ENCODE measurements around the gene SS18L1. TPM values are rescaled to one million over a fixed set of nuclear protein-coding genes. Genes with fewer than 3 reads are reported as not detected.

SS18L1 gene
- total RNA-seq, 1 donor from 2014 or later = 8.7 TPM

DNA sequence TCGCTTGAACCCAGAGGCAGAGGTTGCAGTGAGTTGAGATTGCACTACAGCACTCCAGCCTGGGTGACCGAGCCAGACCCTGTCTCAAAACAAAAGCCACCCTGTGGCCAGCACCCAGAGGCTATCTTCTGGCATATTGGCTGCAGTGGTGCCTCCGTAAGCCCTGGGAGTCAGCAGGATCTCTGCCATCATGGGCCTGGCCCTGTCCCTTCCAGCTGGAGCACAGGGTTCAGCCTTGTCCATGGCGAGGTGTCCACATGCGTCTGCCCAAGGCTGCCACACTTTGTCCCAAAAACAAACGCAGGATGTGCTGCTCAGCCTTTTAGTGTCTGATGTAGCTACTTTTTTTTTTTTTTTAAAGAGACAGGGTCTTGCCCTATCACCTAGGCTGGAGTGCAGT, 23.9 kb downstream of the SS18L1 start:
- TF ChIP-seq, protein P1, sequence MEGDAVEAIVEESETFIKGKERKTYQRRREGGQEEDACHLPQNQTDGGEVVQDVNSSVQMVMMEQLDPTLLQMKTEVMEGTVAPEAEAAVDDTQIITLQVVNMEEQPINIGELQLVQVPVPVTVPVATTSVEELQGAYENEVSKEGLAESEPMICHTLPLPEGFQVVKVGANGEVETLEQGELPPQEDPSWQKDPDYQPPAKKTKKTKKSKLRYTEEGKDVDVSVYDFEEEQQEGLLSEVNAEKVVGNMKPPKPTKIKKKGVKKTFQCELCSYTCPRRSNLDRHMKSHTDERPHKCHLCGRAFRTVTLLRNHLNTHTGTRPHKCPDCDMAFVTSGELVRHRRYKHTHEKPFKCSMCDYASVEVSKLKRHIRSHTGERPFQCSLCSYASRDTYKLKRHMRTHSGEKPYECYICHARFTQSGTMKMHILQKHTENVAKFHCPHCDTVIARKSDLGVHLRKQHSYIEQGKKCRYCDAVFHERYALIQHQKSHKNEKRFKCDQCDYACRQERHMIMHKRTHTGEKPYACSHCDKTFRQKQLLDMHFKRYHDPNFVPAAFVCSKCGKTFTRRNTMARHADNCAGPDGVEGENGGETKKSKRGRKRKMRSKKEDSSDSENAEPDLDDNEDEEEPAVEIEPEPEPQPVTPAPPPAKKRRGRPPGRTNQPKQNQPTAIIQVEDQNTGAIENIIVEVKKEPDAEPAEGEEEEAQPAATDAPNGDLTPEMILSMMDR (IDR thresholded peaks at IDR 0.05; ENCODE audit: insufficient read depth, low read length, severe bottlenecking) = no peak
- no peak for DNase-seq (ENCODE audit: low read depth)
- H3K4me3 ChIP-seq (ENCODE audit: low read depth, low read length) = no peak overlapping the region
- FAIRE-seq = no peak
- H3K36me3 ChIP-seq (ENCODE audit: control insufficient read depth, insufficient read depth, low read length) = peaks cover 33% of the 10 kb centered on the region
- no peaks in the 10 kb centered on the region for H3K27me3 ChIP-seq (ENCODE audit: control insufficient read depth, insufficient read depth, low read length)

DNA sequence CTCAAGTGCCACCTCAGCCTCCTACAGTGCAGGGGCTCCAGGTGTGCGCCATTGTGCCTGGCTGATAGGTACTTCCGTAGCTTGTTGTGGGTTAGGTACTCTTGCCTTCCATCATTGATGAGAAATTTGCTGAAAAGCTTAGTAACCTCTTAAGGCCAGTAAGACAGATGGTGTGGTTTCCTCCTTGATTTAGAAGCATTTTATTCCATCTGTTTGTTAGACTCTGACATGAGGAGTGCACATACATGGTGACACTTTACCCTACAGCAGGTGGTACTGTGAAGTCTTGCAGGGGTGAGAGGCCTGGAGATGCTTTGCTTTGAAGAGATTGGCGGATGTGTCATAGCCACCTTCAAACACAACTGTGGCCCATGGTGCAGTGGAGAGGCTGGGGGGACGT, 24.5 kb downstream of the SS18L1 start:
- H3K4me3 ChIP-seq (ENCODE audit: low read depth, low read length) = no peak overlapping the region
- FAIRE-seq (no peak), DNase-seq (ENCODE audit: low read depth) (no peak)
- TF ChIP-seq, protein P1 (IDR thresholded peaks at IDR 0.05; ENCODE audit: insufficient read depth, low read length, severe bottlenecking) = no peak
- no peaks in the 10 kb centered on the region for H3K27me3 ChIP-seq (ENCODE audit: control insufficient read depth, insufficient read depth, low read length)
- peaks cover 29% of the 10 kb centered on the region for H3K36me3 ChIP-seq (ENCODE audit: control insufficient read depth, insufficient read depth, low read length)

DNA sequence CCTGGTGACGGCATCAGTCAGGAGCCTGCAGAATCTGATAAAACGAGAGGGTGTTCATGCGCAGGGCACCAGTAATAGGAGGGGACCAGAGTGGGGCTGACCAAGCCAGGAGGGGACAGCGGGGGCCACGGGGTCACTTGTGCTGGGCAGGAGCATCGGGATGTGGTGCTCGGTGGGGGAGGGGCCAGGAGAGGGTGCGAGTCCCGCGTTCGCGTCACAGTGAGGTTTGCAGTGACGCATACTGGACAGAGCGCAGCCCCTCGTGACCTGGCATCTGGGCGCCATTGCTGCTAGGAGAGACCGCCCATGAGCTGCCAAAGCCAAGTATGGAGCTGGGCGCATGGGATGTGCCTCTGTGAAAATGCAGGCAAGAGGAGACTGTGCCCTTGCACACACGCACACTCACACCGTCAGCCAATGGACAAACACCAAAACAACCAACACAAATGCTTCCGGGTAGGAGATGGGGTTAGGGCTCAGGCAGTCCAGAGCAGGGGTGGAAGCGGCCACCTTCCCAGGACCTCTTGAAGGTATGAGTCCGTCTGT, 25.4 kb downstream of the SS18L1 start:
- Histone ChIP-seq H3K27me3 (ENCODE audit: control insufficient read depth, insufficient read depth, low read length) (no peaks in the 10 kb centered on the region), H3K36me3 (ENCODE audit: control insufficient read depth, insufficient read depth, low read length) (peaks cover 24% of the 10 kb centered on the region), H3K4me3 (ENCODE audit: low read depth, low read length) (no peak overlapping the region)
- FAIRE-seq (no peak), DNase-seq (ENCODE audit: low read depth) (no peak)
- TF ChIP-seq, protein P1 (IDR thresholded peaks at IDR 0.05; ENCODE audit: insufficient read depth, low read length, severe bottlenecking) = no peak

DNA sequence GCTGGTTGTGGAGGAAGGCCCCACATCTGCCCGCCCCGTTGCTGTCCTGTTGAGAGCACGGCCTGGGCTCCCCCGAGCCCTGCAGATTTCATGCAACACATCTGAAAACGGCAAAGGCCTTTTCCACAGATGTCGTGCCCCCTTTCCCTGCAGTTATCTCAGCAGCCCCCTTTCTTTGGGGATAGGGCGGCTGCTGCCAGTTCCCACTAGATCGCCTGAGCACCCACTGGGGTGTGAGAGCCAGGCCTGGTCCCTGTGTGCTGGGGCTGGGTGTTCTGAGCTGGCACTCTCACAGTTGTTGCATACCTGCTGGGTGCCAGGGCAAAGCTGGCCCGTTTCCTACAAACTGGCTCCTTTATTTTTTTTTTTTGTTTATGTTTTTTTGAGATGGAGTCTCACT, 27.0 kb downstream of the SS18L1 start:
- FAIRE-seq (no peak), DNase-seq (ENCODE audit: low read depth) (no peak)
- TF ChIP-seq, protein P1 (IDR thresholded peaks at IDR 0.05; ENCODE audit: insufficient read depth, low read length, severe bottlenecking) = no peak
- H3K36me3 ChIP-seq (ENCODE audit: control insufficient read depth, insufficient read depth, low read length) = peaks cover 20% of the 10 kb centered on the region
- no peak overlapping the region for H3K4me3 ChIP-seq (ENCODE audit: low read depth, low read length)
- no peaks in the 10 kb centered on the region for H3K27me3 ChIP-seq (ENCODE audit: control insufficient read depth, insufficient read depth, low read length)

DNA sequence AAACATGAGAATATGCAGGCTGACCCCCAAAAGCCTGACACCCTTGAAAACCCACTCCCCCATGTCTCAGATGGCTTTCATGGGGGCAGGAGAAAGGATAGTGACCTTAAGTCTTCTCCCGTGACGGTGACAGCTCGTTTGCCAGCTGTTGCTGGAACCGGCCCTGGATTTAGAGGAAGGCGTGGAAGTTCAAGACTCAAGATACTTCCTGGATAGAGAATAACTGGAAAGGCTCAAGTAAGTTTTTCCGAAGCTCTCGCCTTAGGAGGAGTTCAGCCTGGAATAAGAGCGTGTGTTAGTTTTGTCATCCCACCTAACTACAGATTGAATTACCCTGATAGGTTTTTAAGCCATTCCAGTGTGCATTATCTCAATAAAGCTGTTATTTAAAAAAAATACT, 27.7 kb downstream of the SS18L1 start:
- Histone ChIP-seq H3K36me3 (ENCODE audit: control insufficient read depth, insufficient read depth, low read length) (peaks cover 16% of the 10 kb centered on the region), H3K4me3 (ENCODE audit: low read depth, low read length) (no peak overlapping the region), H3K27me3 (ENCODE audit: control insufficient read depth, insufficient read depth, low read length) (no peaks in the 10 kb centered on the region)
- FAIRE-seq = no peak
- DNase-seq (ENCODE audit: low read depth) = no peak
- TF ChIP-seq, protein P1 (IDR thresholded peaks at IDR 0.05; ENCODE audit: insufficient read depth, low read length, severe bottlenecking) = no peak

DNA sequence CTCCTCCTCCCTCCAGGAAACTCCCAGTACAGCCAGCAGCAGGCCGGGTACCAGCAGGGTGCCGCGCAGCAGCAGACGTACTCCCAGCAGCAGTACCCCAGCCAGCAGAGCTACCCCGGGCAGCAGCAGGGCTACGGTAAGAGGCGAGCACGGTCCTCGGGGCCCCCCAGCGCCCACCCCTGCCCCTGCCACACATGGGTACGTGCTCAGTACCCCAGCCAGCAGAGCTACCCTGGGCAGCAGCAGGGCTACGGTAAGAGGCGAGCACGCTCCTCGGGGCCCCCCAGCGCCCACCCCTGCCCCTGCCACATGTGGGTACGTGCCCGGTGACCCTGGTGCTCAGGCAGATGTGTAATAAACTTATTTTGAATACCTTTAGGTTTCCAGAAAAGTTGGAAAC, 29.1 kb downstream of the SS18L1 start:
- TF ChIP-seq, protein P1 (IDR thresholded peaks at IDR 0.05; ENCODE audit: insufficient read depth, low read length, severe bottlenecking) = no peak
- no peak overlapping the region for H3K4me3 ChIP-seq (ENCODE audit: low read depth, low read length)
- DNase-seq (ENCODE audit: low read depth) = no peak
- FAIRE-seq = no peak
- H3K36me3 ChIP-seq (ENCODE audit: control insufficient read depth, insufficient read depth, low read length) = peaks cover 15% of the 10 kb centered on the region
- H3K27me3 ChIP-seq (ENCODE audit: control insufficient read depth, insufficient read depth, low read length) = no peaks in the 10 kb centered on the region

All from bronchial epithelial cell (primary cell).